KOPT-K1 (cell line): ENCODE results near the gene TMEM59.

ENCODE experiments used
- H3K27ac ChIP-seq: fragments of 200-600 bp; sonication (generic); 2 replicates; pipeline ENCODE4 v1.5.1; 2016; ENCODE audit warnings: antibody characterized with exemption, mild to moderate bottlenecking, low read depth, low read length; ENCODE audit not compliant: poor library complexity, severe bottlenecking
- H3K36me3 ChIP-seq: fragments of 200-600 bp; sonication (generic); 2 replicates; pipeline ENCODE4 v1.5.1; 2017; ENCODE audit warnings: antibody characterized with exemption, mild to moderate bottlenecking, low read length, moderate library complexity; ENCODE audit not compliant: insufficient read depth
- H3K9me3 ChIP-seq: fragments of 200-600 bp; sonication (generic); 2 replicates; pipeline ENCODE4 v1.5.1; 2017; ENCODE audit warnings: antibody characterized with exemption, low read length, mild to moderate bottlenecking; ENCODE audit not compliant: insufficient read depth, poor library complexity, severe bottlenecking

TMEM59 gene

DNA sequence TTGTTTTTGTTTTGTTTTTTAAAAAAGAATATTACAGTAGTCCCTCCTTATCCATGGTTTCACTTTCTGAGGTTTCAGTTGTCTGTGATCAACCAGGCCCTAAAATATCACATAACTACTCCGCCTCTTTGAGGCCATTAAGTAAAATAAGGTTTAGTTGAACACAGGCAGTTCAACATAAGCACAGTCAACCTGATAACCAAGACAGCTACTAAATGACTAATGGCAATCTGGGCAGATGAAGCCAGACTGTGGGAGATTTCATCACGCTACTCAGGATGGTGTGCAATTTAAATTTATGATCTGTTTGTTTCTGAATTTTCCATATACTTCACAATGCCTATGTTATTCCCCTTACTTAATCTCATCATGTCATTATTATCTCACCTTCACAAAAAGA, 65.1 kb downstream of the TMEM59 start:
- Histone ChIP-seq H3K36me3 (no peaks in the 10 kb centered on the region), H3K27ac (no peak overlapping the region), H3K9me3 (peaks cover 17% of the 10 kb centered on the region)

DNA sequence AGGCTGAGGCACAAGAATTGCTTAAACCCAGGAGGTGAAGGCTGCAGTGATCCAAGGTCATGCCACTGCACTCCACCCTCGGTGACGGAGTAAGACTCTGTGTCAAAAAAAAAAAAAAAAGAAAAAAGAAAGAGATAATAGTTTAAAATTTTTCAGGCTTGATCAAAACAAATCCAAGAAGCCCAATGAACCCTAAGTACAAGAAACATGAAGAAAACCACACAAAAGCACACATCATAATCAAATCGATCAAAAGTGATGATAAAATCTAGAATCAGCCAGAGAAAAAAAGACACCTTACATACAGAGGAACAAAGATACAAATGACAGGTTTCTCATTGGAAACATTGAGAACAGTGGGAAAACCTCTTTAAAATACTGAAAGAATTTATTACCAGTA, 66.5 kb downstream of the TMEM59 start:
- H3K9me3 ChIP-seq: peaks cover 3% of the 10 kb centered on the region
- no peak overlapping the region for H3K27ac ChIP-seq
- H3K36me3 ChIP-seq: no peaks in the 10 kb centered on the region

DNA sequence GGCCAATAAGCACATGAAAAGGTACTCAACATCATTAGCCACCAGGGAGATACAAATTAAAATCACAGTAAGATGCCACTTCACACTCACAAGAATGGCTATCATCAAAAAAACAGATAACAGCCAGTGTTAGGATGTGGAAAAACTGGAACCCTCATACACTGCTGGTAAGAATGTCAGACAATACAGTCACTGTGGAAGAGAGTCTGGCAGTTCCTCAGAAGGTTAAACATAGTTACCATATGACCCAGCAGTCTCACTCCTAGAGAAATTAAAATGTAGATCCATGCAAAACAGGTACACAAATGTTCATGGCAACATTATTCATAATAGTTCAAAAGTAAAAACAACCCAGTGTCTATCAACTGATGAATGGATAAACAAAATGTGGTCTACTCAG, 68.3 kb downstream of the TMEM59 start:
- no peaks in the 10 kb centered on the region for H3K36me3 ChIP-seq
- no peak overlapping the region for H3K27ac ChIP-seq
- H3K9me3 ChIP-seq: no peaks in the 10 kb centered on the region

DNA sequence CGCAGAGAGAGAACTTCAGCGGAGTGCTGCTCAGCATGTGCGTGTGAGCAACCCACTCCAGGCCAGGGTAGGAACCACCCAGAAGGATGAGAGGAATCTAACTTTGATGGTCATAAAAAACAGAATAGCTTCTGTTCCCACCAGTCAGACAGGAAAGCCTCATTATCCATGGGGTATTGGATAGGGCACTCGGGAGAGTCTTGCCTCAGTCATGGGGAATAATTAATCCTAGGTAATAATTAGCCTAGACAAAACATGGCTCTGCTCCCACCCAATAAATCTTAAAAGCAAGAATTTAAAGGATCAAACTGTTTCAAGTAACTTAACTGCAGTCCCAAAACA, 70.3 kb downstream of the TMEM59 start:
- H3K9me3 ChIP-seq: no peaks in the 10 kb centered on the region
- H3K36me3 ChIP-seq: no peaks in the 10 kb centered on the region
- no peak overlapping the region for H3K27ac ChIP-seq

DNA sequence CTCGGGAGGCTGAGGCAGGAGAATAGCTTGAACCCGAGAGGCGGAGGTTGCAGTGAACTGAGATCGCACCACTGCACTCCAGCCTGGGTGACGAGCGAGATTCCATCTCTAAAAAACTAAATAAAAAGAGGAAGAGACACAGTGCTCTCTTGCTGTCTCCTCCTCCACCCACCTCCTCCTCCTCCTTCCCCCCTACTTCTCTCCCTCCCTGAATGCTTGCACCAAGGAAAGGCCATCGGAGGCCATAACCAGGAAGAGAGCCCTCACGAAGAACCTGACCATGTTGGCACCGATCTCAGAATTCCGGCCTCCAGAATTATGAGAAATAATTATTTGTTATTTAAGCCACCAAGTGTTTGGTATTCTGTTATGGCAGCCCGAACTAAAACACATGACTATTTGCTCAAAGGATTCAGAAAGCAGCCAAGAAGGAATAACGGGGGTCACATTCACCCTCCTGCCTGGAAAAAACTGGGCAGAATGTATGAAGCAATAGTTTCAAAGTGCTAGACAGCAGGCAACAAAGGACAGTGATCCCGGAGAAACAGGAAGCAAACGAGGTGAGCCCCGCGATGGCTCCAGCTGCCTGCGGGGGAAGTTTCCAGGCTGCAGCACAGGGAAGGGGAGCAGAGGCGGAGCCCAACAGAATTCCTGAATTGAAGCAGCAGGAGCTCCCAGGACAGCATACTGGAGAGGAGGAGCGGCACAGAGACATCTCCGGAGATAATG, 70.8 kb downstream of the TMEM59 start:
- Histone ChIP-seq H3K36me3 (no peaks in the 10 kb centered on the region), H3K27ac (no peak overlapping the region), H3K9me3 (no peaks in the 10 kb centered on the region)

- H3K27ac ChIP-seq: no peak overlapping the region
- H3K9me3 ChIP-seq: no peaks in the 10 kb centered on the region
- H3K36me3 ChIP-seq: no peaks in the 10 kb centered on the region
Measured at GRCh38 chr1:53981220-53981619, 71.8 kb downstream of the TMEM59 start.

- Histone ChIP-seq H3K36me3 (no peaks in the 10 kb centered on the region), H3K9me3 (no peaks in the 10 kb centered on the region), H3K27ac (no peak overlapping the region)
Measured at GRCh38 chr1:53979712-53980450, 73.1 kb downstream of the TMEM59 start.
